K562 (cell line): ENCODE results near the gene LMBR1. TPM values are rescaled to one million over a fixed set of nuclear protein-coding genes. Genes with fewer than 3 reads are reported as not detected.
A peak's percentile ranks its signal among the peaks of the same experiment; 100 is the strongest.

Source experiments
- ATAC-seq: fragments of 200-7000 bp; cut with Tn5 transposase; 3 replicates; pipeline ENCODE4 v1.9.1; 2020; ENCODE audit warnings: moderate library complexity
- BruUV-seq: library from RNA; stranded (reverse); fragments of 400-500 nt; replicated peaks from 2 replicates; lab custom pipeline; 2021; lab: Mats Ljungman, UMichigan
- CTCF ChIA-PET: fragments of 300-600 bp; formaldehyde crosslinking; extraction: SDS; loops from one replicate; lab custom pipeline; 2021; ENCODE audit warnings: low intra/inter-chr PET ratio; lab: Yijun Ruan, JAX
- POLR2A ChIA-PET: fragments of 300-600, 350-650 bp; sonication (Branson Sonifier 250); formaldehyde crosslinking; extraction: SDS; loops from one replicate; lab custom pipeline; 2021; ENCODE audit warnings: antibody characterized with exemption, inconsistent platforms; lab: Yijun Ruan, JAX
- DNase-seq, 4 experiments: peaks; one replicate each; pipeline versions ENCODE4 v3.0.0 to v3.0.0-alpha.2; 2011 to 2018; ENCODE audit warnings: low spot score in 3 of 4, mixed read lengths in 3 of 4; ENCODE audit errors: extremely low read depth in 1 of 4
- FAIRE-seq: peaks from 2 replicates; lab custom pipeline; 2011; peaks lifted over from hg19 to GRCh38; lab: Jason Lieb, UNC
- H2AFZ ChIP-seq: 2 replicates; pipeline ENCODE4 v1.6.0; 2011; ENCODE audit warnings: low read depth, low read length, control low read depth, inconsistent platforms
- H3K27ac ChIP-seq: fragments of 200-600 bp; 3 replicates; pipeline ENCODE4 v1.8.0; 2011; ENCODE audit warnings: low read depth, mild to moderate bottlenecking, control low read depth, inconsistent platforms, low read length, moderate library complexity, mixed read lengths; ENCODE audit errors: extremely low read depth
- H3K27me3 ChIP-seq, 2 experiments: fragments of 300-600 bp in 1 of 2; 2 replicates in 1 of 2; 3 replicates in 1 of 2; pipeline versions ENCODE4 v1.6.0 to v1.8.0; 2011; ENCODE audit warnings: inconsistent platforms in 2 of 2, low read length in 2 of 2, mild to moderate bottlenecking in 1 of 2, mixed read lengths in 1 of 2, moderate library complexity in 1 of 2; ENCODE audit not compliant: control insufficient read depth in 2 of 2, insufficient read depth in 2 of 2
- H3K36me3 ChIP-seq: fragments of 300-600 bp; 3 replicates; pipeline ENCODE4 v1.8.0; 2011; ENCODE audit warnings: mild to moderate bottlenecking, low read length, inconsistent platforms; ENCODE audit not compliant: control insufficient read depth, insufficient read depth
- H3K4me1 ChIP-seq, 2 experiments: fragments of 200-600 bp in 1 of 2; replicated peaks in 1 of 2; 2 replicates in 1 of 2; 3 replicates in 1 of 2; pipeline versions ENCODE4 v1.5.1 to v1.8.0; 2011; ENCODE audit warnings: inconsistent platforms in 2 of 2, low read length in 2 of 2, mild to moderate bottlenecking in 1 of 2, mixed read lengths in 1 of 2, moderate library complexity in 1 of 2; ENCODE audit not compliant: control insufficient read depth in 2 of 2, insufficient read depth in 2 of 2
- H3K4me2 ChIP-seq: 2 replicates; pipeline ENCODE4 v1.6.1; 2011; ENCODE audit warnings: low read length, control low read depth, inconsistent platforms, mixed read lengths; ENCODE audit not compliant: insufficient read depth
- H3K4me3 ChIP-seq: fragments of 200-600 bp; sonication (generic), shearing (Covaris generic); 2 replicates; pipeline ENCODE4 v1.5.1; 2016; ENCODE audit warnings: control low read depth, inconsistent platforms
- H3K79me2 ChIP-seq: fragments of 200-600 bp; 3 replicates; pipeline ENCODE4 v1.8.0; 2011; ENCODE audit warnings: low read length, inconsistent platforms; ENCODE audit not compliant: control insufficient read depth, insufficient read depth
- H3K9ac ChIP-seq, 2 experiments: 2 replicates each; pipeline versions ENCODE4 v1.6.0 to v1.6.1; 2011; ENCODE audit warnings: low read depth in 2 of 2, low read length in 2 of 2, control low read depth in 1 of 2, inconsistent platforms in 1 of 2, mild to moderate bottlenecking in 1 of 2, mixed read lengths in 1 of 2; ENCODE audit not compliant: insufficient read depth in 1 of 2
- H3K9me1 ChIP-seq: one replicate; pipeline ENCODE4 v1.6.0; 2011; ENCODE audit warnings: inconsistent platforms, mild to moderate bottlenecking, low read length, moderate library complexity; ENCODE audit not compliant: control insufficient read depth, insufficient read depth
- H3K9me3 ChIP-seq: replicated peaks from 2 replicates; pipeline ENCODE4 v1.5.1; 2011; ENCODE audit warnings: low read depth, low read length, inconsistent platforms; ENCODE audit not compliant: control insufficient read depth, insufficient read depth
- H4K20me1 ChIP-seq: replicated peaks from 2 replicates; pipeline ENCODE4 v1.6.1; 2011; ENCODE audit warnings: low read length, inconsistent platforms, mixed read lengths; ENCODE audit not compliant: control insufficient read depth, insufficient read depth
- ARID1B ChIP-seq: fragments of 450-650 bp; IDR thresholded peaks from 2 replicates; pipeline ENCODE4 v1.6.1; 2016; ENCODE audit warnings: antibody characterized with exemption, mild to moderate bottlenecking, inconsistent platforms
- BRF1 ChIP-seq: IDR thresholded peaks from 3 replicates; pipeline ENCODE4 v1.6.1; 2011; ENCODE audit warnings: borderline replicate concordance, mild to moderate bottlenecking; ENCODE audit not compliant: insufficient read length; ENCODE audit errors: extremely low read depth
- MAFK ChIP-seq: IDR thresholded peaks from 2 replicates; pipeline ENCODE4 v1.6.1; 2011; ENCODE audit warnings: low read length, improper control_type of control experiment
- MEF2D ChIP-seq: conservative IDR thresholded peaks from 2 replicates; pipeline ENCODE4 v1.6.1; 2016; ENCODE audit warnings: low read depth, missing genetic modification characterization, missing compliant biosample characterization
- ZNF146 ChIP-seq: IDR thresholded peaks from one replicate; pipeline ENCODE4 v1.6.1; 2018; ENCODE audit warnings: missing compliant biosample characterization; ENCODE audit not compliant: unreplicated experiment
- WGBS: fragments of 100-300 bp; shearing (Covaris generic); methylation state at CpG from one replicate; pipeline ENCODE4 v1.1.6; 2016; ENCODE audit warnings: low coverage, mixed read lengths; ENCODE audit not compliant: insufficient coverage; ENCODE audit errors: missing lambda C conversion rate; 5-methylcytosine and 5-hydroxymethylcytosine counted together
- in situ Hi-C: fragments of 300-500 bp; cut with MboI; formaldehyde crosslinking; loops from 4 replicates; pipeline ENCODE4 v1.15.0; 2018; ENCODE audit warnings: inconsistent platforms, mixed read lengths
- intact Hi-C: fragments of 100-400 bp; cut with micrococcal nuclease; formaldehyde crosslinking; loops from 2 replicates; pipeline ENCODE4 v1.14.2; 2022
- polyA plus RNA-seq, 8 experiments: library from polyadenylated mRNA; depleted of rRNA in 4 of 8; stranded (reverse) in 5 of 8; unstranded in 3 of 8; fragments of >200 nt; fragmentation: Nextera tagmentation in 2 of 8; fragmentation: Illumina TruSeq in 1 of 8; extraction: Ambion mirVana in 2 of 8; extraction: Trizol in 1 of 8; gene quantifications; 2 replicates each; pipeline versions ENCODE4 v1.2.1 to v1.2.3, GENCODE V29; 2011 to 2014; ENCODE audit warnings: inconsistent platforms in 1 of 8, missing spikeins in 1 of 8
- total RNA-seq, 7 experiments: library from RNA; depleted of rRNA in 6 of 7; stranded (reverse); fragments of >200 nt in 6 of 7; fragmentation: Illumina TruSeq in 2 of 7; extraction: Trizol in 2 of 7; gene quantifications; 2 replicates each; pipeline versions ENCODE4 v1.2.1 to v1.2.3, GENCODE V29; 2011 to 2021; ENCODE audit warnings: low replicate concordance in 1 of 7
- TF ChIP-seq, protein P1 (sequence below): sonication (generic); formaldehyde crosslinking; IDR thresholded peaks from 2 replicates; pipeline ENCODE4 v1.8.1; 2023; ENCODE audit warnings: missing genetic modification reagents, mild to moderate bottlenecking, borderline replicate concordance
- TF ChIP-seq, protein P2 (sequence below), 3 experiments: fragments of 200-800 bp in 1 of 3; sonication (Bioruptor generic) in 1 of 3; sonication (generic) in 1 of 3; formaldehyde crosslinking in 1 of 3; IDR thresholded peaks; 2 replicates each; pipeline versions ENCODE4 v1.6.1 to v1.8.0; 2016 to 2022; ENCODE audit warnings: mild to moderate bottlenecking in 2 of 3, missing compliant biosample characterization in 2 of 3, missing genetic modification characterization in 2 of 3, missing genetic modification reagents in 1 of 3

Gene LMBR1
- total and polyA plus RNA-seq, 9 of the 15 experiments (the other 6 are each of a cell fraction or from before 2014, with no cell fraction given), result 7.7 to 90.0 (median 59.9) TPM

DNA sequence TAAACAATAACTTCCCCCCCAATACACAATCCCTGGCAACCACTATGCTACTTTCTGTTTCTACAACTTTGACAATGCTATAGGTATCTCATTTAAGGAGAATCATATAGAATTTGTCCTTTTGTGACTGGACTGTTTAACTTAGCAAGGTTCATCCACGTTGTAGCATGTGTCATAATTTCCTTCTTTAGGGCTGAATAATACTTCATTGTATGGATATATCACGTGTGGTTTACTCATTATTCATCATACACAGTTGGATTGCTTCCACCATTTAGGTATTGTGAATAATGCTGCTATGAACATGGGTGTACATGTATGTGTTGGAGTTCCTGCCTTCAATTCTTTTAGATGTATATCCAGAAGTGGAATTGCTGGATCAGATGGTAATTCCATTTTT lies 111.0 kb downstream of the LMBR1 start:
- Histone ChIP-seq H3K9ac (no peak overlapping the region), H3K4me3 (no peak overlapping the region), H3K9me3 (no peaks in the 10 kb centered on the region), H3K36me3 (peaks cover 17% of the 10 kb centered on the region), H3K79me2 (no peaks in the 10 kb centered on the region), H3K27ac (no peak overlapping the region), H4K20me1 (no peaks in the 10 kb centered on the region), H3K4me1 (peaks cover 0 to 8% of the 10 kb centered on the region in 2 experiments; a peak in 3 of 5 replicates), H3K27me3 (no peaks in the 10 kb centered on the region), H2AFZ (no peak overlapping the region), H3K9me1 (no peaks in the 10 kb centered on the region), H3K4me2 (no peak overlapping the region)
- intact Hi-C loops (no loop called here), in situ Hi-C loops (no loop called here)
- DNase-seq (no peak), ATAC-seq (no peak), FAIRE-seq (no peak)
- TF ChIP-seq ZNF146, result peak; percentile 71
- TF ChIP-seq MAFK, result no peak
- TF ChIP-seq MEF2D, result no peak
- TF ChIP-seq ARID1B, result no peak
- TF ChIP-seq BRF1, result no peak
- TF ChIP-seq, protein P1, sequence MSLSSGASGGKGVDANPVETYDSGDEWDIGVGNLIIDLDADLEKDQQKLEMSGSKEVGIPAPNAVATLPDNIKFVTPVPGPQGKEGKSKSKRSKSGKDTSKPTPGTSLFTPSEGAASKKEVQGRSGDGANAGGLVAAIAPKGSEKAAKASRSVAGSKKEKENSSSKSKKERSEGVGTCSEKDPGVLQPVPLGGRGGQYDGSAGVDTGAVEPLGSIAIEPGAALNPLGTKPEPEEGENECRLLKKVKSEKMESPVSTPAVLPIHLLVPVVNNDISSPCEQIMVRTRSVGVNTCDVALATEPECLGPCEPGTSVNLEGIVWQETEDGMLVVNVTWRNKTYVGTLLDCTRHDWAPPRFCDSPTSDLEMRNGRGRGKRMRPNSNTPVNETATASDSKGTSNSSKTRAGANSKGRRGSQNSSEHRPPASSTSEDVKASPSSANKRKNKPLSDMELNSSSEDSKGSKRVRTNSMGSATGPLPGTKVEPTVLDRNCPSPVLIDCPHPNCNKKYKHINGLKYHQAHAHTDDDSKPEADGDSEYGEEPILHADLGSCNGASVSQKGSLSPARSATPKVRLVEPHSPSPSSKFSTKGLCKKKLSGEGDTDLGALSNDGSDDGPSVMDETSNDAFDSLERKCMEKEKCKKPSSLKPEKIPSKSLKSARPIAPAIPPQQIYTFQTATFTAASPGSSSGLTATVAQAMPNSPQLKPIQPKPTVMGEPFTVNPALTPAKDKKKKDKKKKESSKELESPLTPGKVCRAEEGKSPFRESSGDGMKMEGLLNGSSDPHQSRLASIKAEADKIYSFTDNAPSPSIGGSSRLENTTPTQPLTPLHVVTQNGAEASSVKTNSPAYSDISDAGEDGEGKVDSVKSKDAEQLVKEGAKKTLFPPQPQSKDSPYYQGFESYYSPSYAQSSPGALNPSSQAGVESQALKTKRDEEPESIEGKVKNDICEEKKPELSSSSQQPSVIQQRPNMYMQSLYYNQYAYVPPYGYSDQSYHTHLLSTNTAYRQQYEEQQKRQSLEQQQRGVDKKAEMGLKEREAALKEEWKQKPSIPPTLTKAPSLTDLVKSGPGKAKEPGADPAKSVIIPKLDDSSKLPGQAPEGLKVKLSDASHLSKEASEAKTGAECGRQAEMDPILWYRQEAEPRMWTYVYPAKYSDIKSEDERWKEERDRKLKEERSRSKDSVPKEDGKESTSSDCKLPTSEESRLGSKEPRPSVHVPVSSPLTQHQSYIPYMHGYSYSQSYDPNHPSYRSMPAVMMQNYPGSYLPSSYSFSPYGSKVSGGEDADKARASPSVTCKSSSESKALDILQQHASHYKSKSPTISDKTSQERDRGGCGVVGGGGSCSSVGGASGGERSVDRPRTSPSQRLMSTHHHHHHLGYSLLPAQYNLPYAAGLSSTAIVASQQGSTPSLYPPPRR (CRISPR knock-in tag), result no peak
- TF ChIP-seq, protein P2, sequence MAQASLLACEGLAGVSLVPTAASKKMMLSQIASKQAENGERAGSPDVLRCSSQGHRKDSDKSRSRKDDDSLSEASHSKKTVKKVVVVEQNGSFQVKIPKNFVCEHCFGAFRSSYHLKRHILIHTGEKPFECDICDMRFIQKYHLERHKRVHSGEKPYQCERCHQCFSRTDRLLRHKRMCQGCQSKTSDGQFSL (CRISPR knock-in tag; IDR thresholded peaks at IDR 0.05), result no peak
- TF ChIP-seq, protein P2 (tag; IDR thresholded peaks at IDR 0.05), result no peak
- CTCF ChIA-PET, result no interaction called here
- POLR2A ChIA-PET, result interaction anchor here (1.9 kb wide), 1 partner anchor 10 kb away, joined by 6 read pairs; no protein-coding TSS in a partner anchor
- 44% methylated on average over 2 of the region's 2 CpGs for WGBS
- BruUV-seq, result no TSS peak
